Left cardiac atrium (tissue), 4 donors: ENCODE data around the gene AP3D1. TPM values are rescaled to one million over a fixed set of nuclear protein-coding genes. Genes with fewer than 3 reads are reported as not detected.

Experiments
- ATAC-seq, 2 donors: fragments of 200-7000 bp; cut with Tn5 transposase; one replicate each; pipeline ENCODE4 v1.9.1; 2020; ENCODE audit warnings: mild to moderate bottlenecking in 2 of 2, moderate library complexity in 2 of 2
- DNase-seq: peaks from one replicate; pipeline ENCODE4 v3.0.0-alpha.2; 2020
- intact Hi-C, 2 donors: fragments of 100-400 bp; cut with DNase I; formaldehyde crosslinking; loops; one replicate each; pipeline versions ENCODE4 v1.14.1 to v1.15.1; 2022 to 2023
- total RNA-seq, 2 donors: library from RNA; stranded (reverse); fragmentation: NEBNext Ultra II Directional; extraction: Animal tissue kit (Norgen Biotek cat#: 25700); gene quantifications; one replicate each; pipeline ENCODE4 v1.2.1, GENCODE V29; 2021
- donor health status: DM: no; HTN: yes; CAD: no.
- donor health status: DM: no; HTN: yes; CAD: no; lungs with severe emphysema.
- donor health status: DM: yes; HTN: yes; CAD: no.
- donor health status: Dilated cardiomyopathy.

AP3D1 gene
- total RNA-seq, 2 donors from 2014 or later: 80.6 to 128 TPM

GRCh38 chr19:2080336-2080988 lies 70.9 kb downstream of the AP3D1 start:
- intact Hi-C loops: no loop called here
- no peak for ATAC-seq
- no peak for DNase-seq

DNA sequence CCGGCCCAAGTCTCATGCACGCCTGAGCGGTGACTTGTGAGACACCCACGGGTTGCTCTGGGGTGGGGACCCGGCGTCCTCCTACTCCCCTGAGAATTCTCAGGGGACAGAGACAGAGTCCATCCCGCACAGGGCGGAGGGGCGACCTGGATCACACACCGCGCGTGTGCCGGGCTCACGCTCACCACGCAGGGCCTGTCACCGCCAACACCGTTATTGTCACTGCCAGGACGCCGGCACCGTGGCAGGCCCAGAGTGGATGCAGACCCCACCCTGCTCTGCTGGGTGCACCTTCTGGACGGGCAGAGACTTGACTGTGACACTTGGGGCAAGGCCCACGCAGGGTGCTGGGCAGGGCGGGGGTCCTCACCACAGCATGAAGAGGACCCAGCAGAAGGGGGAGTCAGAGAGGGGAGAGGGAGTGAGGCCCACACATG lies 71.5 kb downstream of the AP3D1 start:
- no peak for DNase-seq
- ATAC-seq: no peak
- intact Hi-C loops: loop anchor here (10.0 kb wide), 1 partner anchor 155 kb away; no protein-coding TSS in a partner anchor

GRCh38 chr19:2079076-2079864 lies 72.1 kb downstream of the AP3D1 start:
- ATAC-seq (no peak), DNase-seq (no peak)
- intact Hi-C loops: loop anchor here (10.0 kb wide), 1 partner anchor 154 kb away; no protein-coding TSS in a partner anchor

- no peak for DNase-seq
- ATAC-seq: no peak
- intact Hi-C loops: loop anchor here (10.0 kb wide), 1 partner anchor 153 kb away; no protein-coding TSS in a partner anchor
Measured at GRCh38 chr19:2077833-2078619, 73.3 kb downstream of the AP3D1 start.

GRCh38 chr19:2077398-2077797 lies 74.0 kb downstream of the AP3D1 start:
- no peak for ATAC-seq
- no peak for DNase-seq
- intact Hi-C loops: loop anchor here (10.0 kb wide), 1 partner anchor 153 kb away; no protein-coding TSS in a partner anchor

DNA sequence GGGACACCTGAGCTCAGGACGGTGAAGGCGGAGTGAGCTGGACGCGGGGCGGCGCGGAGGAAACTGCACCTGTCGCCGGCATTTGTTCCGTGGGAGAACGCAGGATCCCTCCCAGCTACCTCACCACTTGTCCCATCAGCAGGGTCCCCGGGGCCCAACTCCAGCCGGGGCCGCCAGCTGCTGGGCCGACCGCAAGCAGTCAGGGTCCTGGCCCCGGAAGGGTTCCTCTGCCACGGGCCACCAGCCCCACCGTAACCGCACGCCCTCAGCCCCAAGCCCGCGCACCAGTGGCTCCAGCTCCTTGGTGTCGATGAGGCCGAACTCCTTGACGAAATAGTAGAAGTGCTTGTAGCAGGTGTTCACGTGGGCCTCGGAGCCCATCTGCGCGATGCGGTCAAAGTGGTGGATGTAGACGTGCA lies 74.8 kb downstream of the AP3D1 start:
- ATAC-seq (no peak), DNase-seq (no peak)
- intact Hi-C loops: loop anchor here (10.0 kb wide), 1 partner anchor 152 kb away; no protein-coding TSS in a partner anchor

GRCh38 chr19:2072757-2073551 lies 78.4 kb downstream of the AP3D1 start:
- intact Hi-C loops: loop anchor here (10.0 kb wide), 1 partner anchor 148 kb away; no protein-coding TSS in a partner anchor

GRCh38 chr19:2070986-2071673 lies 80.2 kb downstream of the AP3D1 start:
- ATAC-seq: no peak
- intact Hi-C loops: loop anchor here (10.0 kb wide), 1 partner anchor 146 kb away; no protein-coding TSS in a partner anchor

More at GRCh38 chr19:2072757-2073551, 78.4 kb downstream of the AP3D1 start:
- no peak for ATAC-seq
- DNase-seq: no peak

GRCh38 chr19:2070436-2070827 lies 80.9 kb downstream of the AP3D1 start:
- intact Hi-C loops: loop anchor here (10.0 kb wide), 1 partner anchor 146 kb away; no protein-coding TSS in a partner anchor
- no peak for DNase-seq
- peak in 1 of 2 donors; percentile 20 for ATAC-seq

More at GRCh38 chr19:2070986-2071673, 80.2 kb downstream of the AP3D1 start:
- no peak for DNase-seq

GRCh38 chr19:2064788-2065524 lies 86.4 kb downstream of the AP3D1 start:
- intact Hi-C loops: loop anchor here (2.0 to 5.0 kb wide), 2 partner anchors 22 to 43 kb away; no protein-coding TSS in a partner anchor
- peak; percentile 63 for DNase-seq
- ATAC-seq: peak in 1 of 2 donors; percentile 6

DNA sequence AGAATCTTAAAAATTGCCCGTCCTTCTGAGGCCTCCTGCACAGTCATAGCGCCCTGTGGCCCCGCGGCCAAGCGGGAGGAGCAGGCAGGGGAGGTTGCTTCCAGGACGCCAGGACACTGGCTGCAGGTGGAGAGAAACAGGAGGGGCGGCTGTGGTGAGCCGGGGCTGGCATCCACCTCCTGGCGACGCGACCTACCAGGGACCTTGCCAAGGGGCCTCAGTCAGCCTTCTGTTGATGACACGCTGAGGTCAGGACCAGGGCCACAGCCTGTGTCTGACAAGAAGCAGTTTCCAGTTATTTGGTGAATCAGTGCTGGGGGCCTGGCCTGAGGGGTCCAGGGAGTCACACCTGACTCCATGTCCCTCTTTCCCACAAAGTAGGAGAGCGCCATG lies 87.0 kb downstream of the AP3D1 start:
- no peak for ATAC-seq
- intact Hi-C loops: loop anchor here in 1 of 2 donors (2.0 kb wide), 1 partner anchor 22 kb away; no protein-coding TSS in a partner anchor
- no peak for DNase-seq

DNA sequence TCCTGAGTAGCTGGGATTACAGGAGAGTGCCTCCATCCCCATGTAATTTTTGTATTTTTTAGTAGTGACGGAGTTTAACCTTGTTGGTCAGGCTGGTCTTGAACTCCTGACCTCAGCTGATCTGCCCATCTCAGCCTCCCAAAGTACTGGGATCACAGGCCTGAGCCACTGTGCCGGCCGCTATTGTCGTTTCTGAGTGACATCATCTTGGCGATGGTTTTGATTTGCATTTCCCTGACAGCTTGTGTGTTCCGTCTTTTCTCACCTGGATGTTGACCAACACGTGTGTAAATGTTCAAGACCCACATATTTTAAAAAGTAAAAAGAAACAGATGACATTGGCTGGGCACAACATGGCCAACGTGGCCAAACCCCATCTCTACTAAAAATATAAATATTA lies 87.5 kb downstream of the AP3D1 start:
- DNase-seq: no peak
- intact Hi-C loops: loop anchor here in 1 of 2 donors (2.0 kb wide), 1 partner anchor 21 kb away; no protein-coding TSS in a partner anchor
- no peak for ATAC-seq

- DNase-seq (no peak), ATAC-seq (no peak)
- intact Hi-C loops: no loop called here
Measured at GRCh38 chr19:2062770-2063169, 88.6 kb downstream of the AP3D1 start.

DNA sequence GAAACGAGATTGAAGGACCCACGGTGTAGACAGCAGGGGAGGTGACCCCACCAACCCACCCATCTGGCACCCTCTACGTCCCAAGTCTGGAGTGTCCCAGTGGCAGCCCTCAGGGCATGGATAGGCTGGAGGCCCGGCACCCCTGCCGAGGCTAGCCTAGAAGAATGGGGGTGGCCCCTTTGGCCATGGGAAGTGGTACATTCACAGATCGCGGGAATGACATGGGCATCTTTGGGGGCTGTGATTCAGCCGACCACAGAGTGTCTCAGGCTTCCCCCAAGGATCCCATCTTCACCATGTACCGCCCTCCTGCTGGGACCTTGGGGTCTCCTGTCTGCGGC lies 89.0 kb downstream of the AP3D1 start:
- no peak for DNase-seq
- ATAC-seq: no peak
- intact Hi-C loops: no loop called here

- ATAC-seq: peak; percentile 88 to 90
- DNase-seq: peak; percentile 99
- intact Hi-C loops: no loop called here
Measured at GRCh38 chr19:2061495-2062388, 89.6 kb downstream of the AP3D1 start.

DNA sequence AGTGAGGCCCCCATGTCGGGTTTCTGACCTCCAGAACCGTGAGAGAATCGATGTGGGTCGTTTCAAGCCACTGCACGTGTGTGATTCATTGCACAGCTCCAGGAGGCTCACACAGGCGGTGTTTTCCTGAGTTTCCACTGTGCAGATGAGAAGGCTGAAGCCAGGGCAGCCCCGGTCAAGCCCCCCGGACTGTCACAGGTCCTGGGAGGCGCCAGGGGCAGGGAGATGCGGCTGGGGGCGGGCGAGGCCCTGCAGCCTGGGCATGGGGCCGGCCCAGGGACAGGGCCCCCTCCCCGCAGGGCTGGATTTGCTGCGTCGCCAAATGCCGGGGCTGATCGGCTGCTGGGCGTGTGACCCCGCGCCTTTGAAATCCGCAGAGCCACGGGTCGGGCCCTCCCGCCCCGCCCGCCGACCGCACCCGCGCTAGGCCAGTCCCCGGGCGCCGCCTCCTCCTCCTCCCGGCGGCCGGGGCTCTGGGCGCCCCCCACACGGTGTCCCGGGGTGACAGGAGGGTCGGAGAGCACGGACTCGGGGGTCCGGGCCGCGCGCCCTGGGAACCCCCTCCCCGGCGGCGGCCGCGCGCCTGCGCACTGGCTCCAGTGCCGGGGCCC lies 90.4 kb downstream of the AP3D1 start:
- peak; percentile 64 to 66 for ATAC-seq
- intact Hi-C loops: no loop called here
- peak; percentile 81 for DNase-seq
